ENCODE data around the gene VEGFB. TPM values are rescaled to one million over a fixed set of nuclear protein-coding genes. Genes with fewer than 3 reads are reported as not detected.

The VEGFB gene
- total RNA-seq, 1 donor from 2014 or later = 2.3 TPM

DNA sequence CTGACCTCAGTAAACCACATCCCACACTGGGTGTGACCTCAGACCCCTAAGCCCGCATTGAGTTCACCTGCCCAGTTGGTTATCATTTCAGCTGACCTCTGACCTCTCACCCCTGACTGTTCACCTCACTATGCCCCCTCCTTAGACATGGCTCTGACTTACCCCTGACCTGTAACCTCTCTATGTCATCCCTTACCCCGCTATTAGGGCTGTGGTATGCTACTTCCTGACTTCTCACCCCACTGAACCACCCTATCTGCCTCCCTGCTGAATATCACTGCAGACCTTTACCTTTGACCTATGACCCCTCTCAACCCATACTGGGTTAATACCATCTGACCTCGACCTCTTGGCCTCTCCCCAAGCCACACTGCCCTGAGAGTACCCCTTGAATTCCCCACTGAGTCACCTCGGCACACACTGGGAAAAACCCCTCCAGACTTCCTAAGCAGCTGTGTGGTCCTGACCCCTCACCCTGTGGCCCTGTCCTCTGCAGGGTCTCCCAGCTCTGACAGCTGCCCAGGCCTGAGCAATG is 25.2 kb downstream of the VEGFB start:
- TF ChIP-seq EZH2 (IDR thresholded peaks at IDR 0.05) = no peak
- Mint-ChIP-seq H3K36me3 (peaks cover 19% of the 10 kb centered on the region), H3K27me3 (ENCODE audit: insufficient read depth, low read depth) (peaks cover 10% of the 10 kb centered on the region), H3K4me1 (peaks cover 3% of the 10 kb centered on the region), H3K9me3 (no peaks in the 10 kb centered on the region), H3K4me3 (peak overlapping the region; percentile 51), H3K27ac (no peak overlapping the region)
- no peaks in the 10 kb centered on the region for H3K27me3 ChIP-seq
- H2AFZ ChIP-seq (replicated peaks) = no peak overlapping the region
- no peak overlapping the region for H3K27ac ChIP-seq
- no peak overlapping the region for H3K9ac ChIP-seq
- no peak overlapping the region for H3K4me3 ChIP-seq
- H3K9me3 ChIP-seq (ENCODE audit: low read depth) = no peaks in the 10 kb centered on the region
- H3K79me2 ChIP-seq (ENCODE audit: low read depth) = no peaks in the 10 kb centered on the region
- H3K36me3 ChIP-seq = no peaks in the 10 kb centered on the region
- H3K4me2 ChIP-seq = no peak overlapping the region
- DNase-seq (ENCODE audit: low spot score) = no peak
- H3K4me1 ChIP-seq = no peaks in the 10 kb centered on the region
- H4K20me1 ChIP-seq (ENCODE audit: low read depth) = no peaks in the 10 kb centered on the region
- H3F3A ChIP-seq (ENCODE audit: low read depth) = no peaks in the 10 kb centered on the region

DNA sequence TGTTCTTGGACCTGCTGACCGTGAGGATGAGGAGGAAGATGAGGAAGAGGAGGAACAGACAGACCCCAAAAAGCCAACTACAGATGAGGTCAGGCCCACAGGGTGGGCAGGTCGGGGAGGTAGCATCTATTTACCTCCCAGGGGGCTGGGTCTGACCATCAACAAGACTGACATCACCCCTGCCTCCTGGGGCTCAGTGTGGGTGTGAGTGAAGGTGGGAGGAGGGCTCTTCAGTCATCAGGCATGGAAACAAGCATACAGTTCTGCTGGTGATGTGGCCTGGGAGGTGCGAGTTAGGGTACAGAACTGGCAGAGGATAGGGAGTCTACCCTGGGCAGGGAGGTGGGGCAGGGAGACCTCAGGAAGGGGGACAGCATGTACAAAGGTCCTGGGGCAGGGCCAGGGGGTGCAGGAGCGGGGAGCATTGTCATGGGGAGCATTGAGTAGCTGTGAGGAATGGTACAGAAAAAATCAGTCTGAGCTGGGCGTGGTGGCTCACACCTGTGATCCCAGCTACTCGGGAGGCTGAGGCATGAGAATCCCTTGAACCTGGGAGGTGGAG is 25.8 kb downstream of the VEGFB start:
- no peaks in the 10 kb centered on the region for H3K27me3 ChIP-seq
- no peak for DNase-seq (ENCODE audit: low spot score)
- TF ChIP-seq, protein P1, sequence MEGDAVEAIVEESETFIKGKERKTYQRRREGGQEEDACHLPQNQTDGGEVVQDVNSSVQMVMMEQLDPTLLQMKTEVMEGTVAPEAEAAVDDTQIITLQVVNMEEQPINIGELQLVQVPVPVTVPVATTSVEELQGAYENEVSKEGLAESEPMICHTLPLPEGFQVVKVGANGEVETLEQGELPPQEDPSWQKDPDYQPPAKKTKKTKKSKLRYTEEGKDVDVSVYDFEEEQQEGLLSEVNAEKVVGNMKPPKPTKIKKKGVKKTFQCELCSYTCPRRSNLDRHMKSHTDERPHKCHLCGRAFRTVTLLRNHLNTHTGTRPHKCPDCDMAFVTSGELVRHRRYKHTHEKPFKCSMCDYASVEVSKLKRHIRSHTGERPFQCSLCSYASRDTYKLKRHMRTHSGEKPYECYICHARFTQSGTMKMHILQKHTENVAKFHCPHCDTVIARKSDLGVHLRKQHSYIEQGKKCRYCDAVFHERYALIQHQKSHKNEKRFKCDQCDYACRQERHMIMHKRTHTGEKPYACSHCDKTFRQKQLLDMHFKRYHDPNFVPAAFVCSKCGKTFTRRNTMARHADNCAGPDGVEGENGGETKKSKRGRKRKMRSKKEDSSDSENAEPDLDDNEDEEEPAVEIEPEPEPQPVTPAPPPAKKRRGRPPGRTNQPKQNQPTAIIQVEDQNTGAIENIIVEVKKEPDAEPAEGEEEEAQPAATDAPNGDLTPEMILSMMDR (IDR thresholded peaks at IDR 0.05) = no peak
- TF ChIP-seq EZH2 (IDR thresholded peaks at IDR 0.05) (no peak), EZH2phosphoT487 (IDR thresholded peaks at IDR 0.05) (no peak)
- no peaks in the 10 kb centered on the region for H3F3A ChIP-seq (ENCODE audit: low read depth)
- H3K36me3 ChIP-seq = no peaks in the 10 kb centered on the region
- no peak overlapping the region for H3K27ac Mint-ChIP-seq
- no peaks in the 10 kb centered on the region for H3K9me3 ChIP-seq (ENCODE audit: low read depth)
- H3K4me1 ChIP-seq = no peaks in the 10 kb centered on the region
- no peak overlapping the region for H3K4me2 ChIP-seq
- H3K36me3 Mint-ChIP-seq = peaks cover 19% of the 10 kb centered on the region
- H4K20me1 ChIP-seq (ENCODE audit: low read depth) = no peaks in the 10 kb centered on the region
- H3K9ac ChIP-seq = no peak overlapping the region
- no peaks in the 10 kb centered on the region for H3K9me3 Mint-ChIP-seq
- H3K4me3 Mint-ChIP-seq = no peak overlapping the region
- no peak overlapping the region for H3K27ac ChIP-seq
- peaks cover 10% of the 10 kb centered on the region for H3K27me3 Mint-ChIP-seq (ENCODE audit: insufficient read depth, low read depth)
- no peak overlapping the region for H2AFZ ChIP-seq (replicated peaks)
- no peaks in the 10 kb centered on the region for H3K79me2 ChIP-seq (ENCODE audit: low read depth)
- peaks cover 3% of the 10 kb centered on the region for H3K4me1 Mint-ChIP-seq
- no peak overlapping the region for H3K4me3 ChIP-seq

DNA sequence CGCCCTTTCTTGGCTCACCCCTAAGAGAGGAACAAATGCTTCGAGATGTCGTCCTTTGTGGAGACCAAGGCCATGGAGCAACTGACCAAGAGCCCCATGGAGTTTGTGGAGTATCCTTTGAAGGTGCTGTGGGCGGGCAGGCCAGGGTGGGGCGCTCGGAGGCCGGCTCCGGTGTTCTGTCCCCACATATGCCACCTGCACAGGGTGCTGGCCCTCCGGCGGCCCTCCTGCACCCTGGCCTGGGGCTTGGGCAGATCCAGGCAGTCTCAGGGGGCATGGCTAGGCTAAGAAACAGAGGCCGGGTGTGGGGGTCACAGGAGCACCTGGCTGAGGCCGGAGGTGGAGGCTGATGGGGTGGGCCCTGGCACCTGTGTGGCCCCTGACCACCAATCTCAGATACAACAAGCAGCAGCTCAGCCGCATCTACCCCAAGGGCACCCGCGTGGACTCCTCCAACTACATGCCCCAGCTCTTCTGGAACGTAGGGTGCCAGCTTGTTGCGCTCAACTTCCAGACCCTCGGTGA is 27.2 kb downstream of the VEGFB start:
- Histone ChIP-seq H3K27ac (no peak overlapping the region), H2AFZ (replicated peaks) (no peak overlapping the region), H3K79me2 (ENCODE audit: low read depth) (no peaks in the 10 kb centered on the region), H3F3A (ENCODE audit: low read depth) (no peaks in the 10 kb centered on the region), H3K4me3 (no peak overlapping the region), H3K27me3 (no peaks in the 10 kb centered on the region), H3K9ac (no peak overlapping the region), H3K4me1 (no peaks in the 10 kb centered on the region), H4K20me1 (ENCODE audit: low read depth) (no peaks in the 10 kb centered on the region), H3K4me2 (no peak overlapping the region), H3K36me3 (no peaks in the 10 kb centered on the region), H3K9me3 (ENCODE audit: low read depth) (no peaks in the 10 kb centered on the region)
- no peak overlapping the region for H3K4me3 Mint-ChIP-seq
- no peak overlapping the region for H3K27ac Mint-ChIP-seq
- H3K4me1 Mint-ChIP-seq = peaks cover 3% of the 10 kb centered on the region
- TF ChIP-seq EZH2 (IDR thresholded peaks at IDR 0.05) (no peak), EZH2phosphoT487 (IDR thresholded peaks at IDR 0.05) (no peak)
- TF ChIP-seq, protein P1 (IDR thresholded peaks at IDR 0.05) = no peak
- H3K27me3 Mint-ChIP-seq (ENCODE audit: insufficient read depth, low read depth) = peaks cover 12% of the 10 kb centered on the region
- no peaks in the 10 kb centered on the region for H3K9me3 Mint-ChIP-seq
- DNase-seq (ENCODE audit: low spot score) = no peak
- peaks cover 21% of the 10 kb centered on the region for H3K36me3 Mint-ChIP-seq
